Hypothalamus (tissue), 51 donors: ENCODE measurements around the gene NPNT.
A peak's percentile ranks its signal among the peaks of the same experiment; 100 is the strongest.
"Not testable (repeated sequence)": the region's sequence is repeated elsewhere in the genome, so short reads cannot be mapped to it uniquely, and the experiment has no call there.

ENCODE experiments used
- DNase-seq, 51 donors: peaks; one replicate each; lab custom pipeline; 2025; lab: John Stamatoyannopoulos, UW

The NPNT gene, protein sequence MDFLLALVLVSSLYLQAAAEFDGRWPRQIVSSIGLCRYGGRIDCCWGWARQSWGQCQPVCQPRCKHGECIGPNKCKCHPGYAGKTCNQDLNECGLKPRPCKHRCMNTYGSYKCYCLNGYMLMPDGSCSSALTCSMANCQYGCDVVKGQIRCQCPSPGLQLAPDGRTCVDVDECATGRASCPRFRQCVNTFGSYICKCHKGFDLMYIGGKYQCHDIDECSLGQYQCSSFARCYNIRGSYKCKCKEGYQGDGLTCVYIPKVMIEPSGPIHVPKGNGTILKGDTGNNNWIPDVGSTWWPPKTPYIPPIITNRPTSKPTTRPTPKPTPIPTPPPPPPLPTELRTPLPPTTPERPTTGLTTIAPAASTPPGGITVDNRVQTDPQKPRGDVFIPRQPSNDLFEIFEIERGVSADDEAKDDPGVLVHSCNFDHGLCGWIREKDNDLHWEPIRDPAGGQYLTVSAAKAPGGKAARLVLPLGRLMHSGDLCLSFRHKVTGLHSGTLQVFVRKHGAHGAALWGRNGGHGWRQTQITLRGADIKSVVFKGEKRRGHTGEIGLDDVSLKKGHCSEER

DNA sequence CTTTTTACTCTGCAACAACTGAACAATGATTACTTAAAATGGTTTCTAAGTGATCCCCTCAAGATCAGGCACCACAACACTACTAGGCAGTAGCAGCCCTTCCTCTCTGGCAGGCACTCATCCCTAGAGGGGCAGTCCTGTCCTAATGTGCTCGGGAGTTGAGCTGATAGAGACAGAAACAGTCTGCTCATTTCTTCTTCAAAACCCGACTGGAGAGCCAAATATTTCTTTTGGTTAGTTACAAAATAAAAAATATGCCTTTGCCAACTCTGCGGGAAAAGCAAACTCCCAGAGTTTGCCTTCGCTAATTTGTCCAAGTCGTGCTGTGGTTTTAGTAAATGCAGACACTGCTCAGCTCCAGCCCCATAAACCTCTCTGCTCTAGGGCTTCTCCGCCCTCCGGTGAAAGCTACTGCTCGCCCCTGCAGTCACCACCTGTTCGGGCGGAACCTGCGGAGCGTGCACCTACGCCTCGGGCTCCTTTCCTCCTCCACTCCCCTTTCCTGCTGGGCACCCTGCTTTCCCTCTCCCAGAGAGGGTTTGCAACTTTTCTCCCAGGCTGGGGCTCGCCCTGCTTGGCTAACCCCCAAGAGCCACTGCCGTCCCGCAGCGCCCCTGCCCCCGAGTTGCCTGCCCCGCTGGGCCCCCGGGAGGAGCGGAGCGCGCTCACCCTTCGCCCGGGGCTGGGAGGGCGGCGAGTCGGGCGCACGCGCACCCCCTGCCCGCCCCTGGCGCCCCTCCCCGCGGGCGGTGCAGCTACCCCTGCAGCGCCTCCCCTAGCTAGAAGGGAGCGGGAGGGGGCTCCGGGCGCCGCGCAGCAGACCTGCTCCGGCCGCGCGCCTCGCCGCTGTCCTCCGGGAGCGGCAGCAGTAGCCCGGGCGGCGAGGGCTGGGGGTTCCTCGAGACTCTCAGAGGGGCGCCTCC lies at the start of gene NPNT:
TSS of gene NPNT (plus strand) at position 812 of the 923 bp plus-strand sequence. CDS start 182 bp downstream, outside the sequence.
- peak in 12 of 51 donors; percentile 1 to 42 (median 8) for DNase-seq

DNA sequence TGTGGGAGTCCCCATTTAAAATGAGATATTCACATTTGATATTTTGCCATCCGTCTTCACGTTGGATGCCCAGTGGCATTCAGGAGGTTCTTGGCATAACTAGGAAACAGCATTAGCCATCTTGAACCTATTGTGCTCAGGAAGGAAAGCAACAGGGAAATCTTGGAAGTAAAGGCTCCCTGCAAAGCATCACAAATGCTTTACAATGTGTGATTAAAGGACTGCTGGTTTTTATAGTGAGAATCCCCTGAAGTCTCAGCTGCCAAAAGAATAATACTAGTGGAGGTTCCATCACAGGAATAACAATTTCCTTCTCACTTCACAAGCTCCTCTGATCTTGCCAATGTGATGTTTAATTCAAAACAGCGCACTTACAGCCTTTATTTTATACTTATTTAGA lies 49.7 kb upstream of the NPNT start:
- DNase-seq, result no peak

DNA sequence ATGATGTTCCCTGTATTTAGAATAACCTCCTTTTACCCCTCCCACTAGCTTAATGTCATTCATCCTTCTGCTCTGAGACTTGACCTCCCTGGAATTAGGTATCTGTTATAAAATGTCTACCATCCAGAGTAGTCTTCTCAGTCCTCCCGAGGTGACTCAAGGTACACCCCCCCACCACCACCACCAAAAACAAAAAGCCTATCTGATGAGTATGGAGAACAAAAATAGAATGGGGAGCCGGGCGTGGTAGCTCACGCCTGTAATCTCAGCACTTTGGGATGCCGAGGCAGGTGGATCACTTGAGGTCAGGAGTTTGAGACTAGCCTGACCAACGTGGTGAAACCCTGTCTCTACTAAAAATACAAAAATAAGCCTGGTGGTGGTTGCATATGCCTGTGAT lies 46.9 kb upstream of the NPNT start:
- not testable (repeated sequence) for DNase-seq

DNA sequence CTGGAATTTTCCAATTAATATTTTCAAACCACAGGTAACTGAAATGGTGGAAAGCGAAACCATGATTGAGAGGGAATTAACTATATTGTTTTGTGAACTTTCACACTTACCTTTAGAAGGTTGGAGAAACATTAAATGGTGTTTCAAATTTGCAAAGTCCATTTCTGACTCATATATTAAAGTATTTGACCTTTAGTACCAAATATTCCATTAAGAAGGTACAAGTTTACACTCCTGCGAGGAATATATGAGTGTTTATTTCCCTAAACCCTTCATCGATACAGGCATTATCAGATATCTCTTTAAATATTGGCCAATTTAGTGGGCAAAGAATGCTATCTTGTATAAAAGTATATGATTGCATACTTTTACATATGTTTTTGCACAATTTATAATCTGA lies 44.1 kb upstream of the NPNT start:
- DNase-seq, result no peak

DNA sequence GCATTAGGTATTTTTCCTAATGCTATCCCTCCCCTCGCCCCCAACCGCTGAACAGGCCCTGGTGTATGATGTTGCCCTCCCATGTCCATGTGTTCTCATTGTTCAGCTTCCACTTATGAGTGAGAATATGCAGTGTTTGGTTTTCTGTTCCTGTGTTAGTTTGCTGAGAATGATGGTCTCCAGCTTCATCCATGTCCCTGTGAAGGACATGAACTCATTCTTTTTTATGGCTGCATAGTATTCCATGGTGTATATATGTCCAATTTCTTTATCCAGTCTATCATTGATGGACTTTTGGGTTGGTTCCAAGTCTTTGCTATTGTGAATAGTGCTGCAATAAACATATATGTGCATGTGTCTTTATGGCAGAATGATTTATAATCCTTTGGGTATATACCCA lies 43.0 kb upstream of the NPNT start:
- not testable (repeated sequence) for DNase-seq

DNA sequence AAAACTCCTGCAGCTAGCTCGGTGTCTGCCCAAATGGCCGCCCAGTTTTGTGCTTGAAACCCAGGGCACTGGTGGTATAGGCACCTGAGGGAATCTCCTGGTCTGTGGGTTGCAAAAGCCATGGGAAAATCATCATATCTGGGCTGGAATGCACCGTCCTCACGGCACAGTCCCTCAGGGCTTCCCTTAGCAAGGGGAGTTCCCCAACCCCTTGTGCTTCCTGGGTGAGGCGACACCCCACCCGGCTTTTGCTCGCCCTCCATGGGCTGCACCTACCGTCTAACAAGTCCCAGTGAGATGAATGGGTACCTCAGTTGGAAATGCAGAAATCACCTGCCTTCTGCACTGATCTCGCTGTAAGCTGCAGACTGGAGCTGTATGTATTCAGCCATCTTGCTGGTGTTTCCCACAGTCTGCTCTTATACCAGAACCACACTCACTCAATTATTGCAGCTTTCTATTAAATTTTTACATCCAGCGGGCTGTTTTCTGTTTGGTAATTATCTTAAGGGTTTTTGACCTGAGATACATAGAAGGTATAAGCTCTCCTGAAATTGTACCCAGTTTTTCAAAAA lies 36.7 kb upstream of the NPNT start:
- DNase-seq, result no peak

DNA sequence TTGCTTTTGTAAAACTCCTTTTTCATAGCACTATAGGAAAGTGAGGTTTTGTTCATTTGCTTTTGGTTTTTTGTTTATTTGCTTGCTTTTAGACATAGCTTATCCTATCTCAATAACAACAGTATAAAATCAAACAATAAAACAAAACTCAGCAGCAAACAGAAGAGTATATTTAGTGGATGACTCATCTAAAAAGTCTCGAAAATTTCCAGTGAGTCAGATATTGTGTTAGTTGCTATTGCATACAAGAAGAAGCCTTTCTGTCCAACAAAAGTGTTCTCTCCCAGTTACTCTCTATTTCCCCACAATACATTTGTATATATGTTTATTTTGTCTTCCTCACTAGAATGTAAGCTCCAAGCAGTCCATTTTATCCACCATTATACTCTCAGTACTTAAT lies 36.0 kb upstream of the NPNT start:
- DNase-seq, result no peak

DNA sequence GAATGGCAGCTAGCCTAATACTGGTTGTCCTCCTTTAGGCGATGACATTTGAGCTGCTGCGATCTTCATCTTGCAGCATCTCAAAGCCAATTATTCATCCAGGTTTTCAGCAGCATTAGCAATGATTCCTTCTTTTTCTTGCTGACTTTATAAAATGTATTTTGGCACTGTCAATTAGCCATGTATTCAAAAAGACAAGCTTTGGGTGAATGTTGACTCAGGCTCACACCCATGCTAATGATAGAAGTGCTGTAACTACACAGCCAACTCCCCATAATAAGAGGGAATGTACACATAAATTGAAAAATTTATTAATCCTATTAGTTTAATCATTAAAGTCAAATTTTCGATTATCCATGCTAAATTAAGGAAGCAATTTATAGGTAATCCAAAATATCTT lies 24.3 kb upstream of the NPNT start:
- DNase-seq, result no peak

DNA sequence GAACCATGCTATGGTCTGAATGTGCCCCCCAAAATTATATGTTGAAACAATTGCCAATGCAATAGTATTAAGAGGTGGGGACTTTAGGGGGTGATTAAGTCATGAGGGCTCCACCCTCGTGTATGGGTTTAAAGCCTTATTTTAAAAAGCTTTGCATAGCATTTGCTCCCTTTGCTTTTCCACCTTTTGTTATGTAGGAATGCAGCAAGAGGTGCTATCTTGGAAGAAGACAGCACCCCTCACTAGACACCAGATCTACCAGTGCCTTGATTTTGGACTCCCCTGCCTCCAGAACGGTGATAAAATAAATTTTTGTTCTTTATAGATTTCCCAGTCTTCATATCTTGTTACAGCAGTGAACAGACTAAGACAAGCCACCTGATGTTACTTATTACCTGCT lies 23.3 kb upstream of the NPNT start:
- DNase-seq, result no peak

DNA sequence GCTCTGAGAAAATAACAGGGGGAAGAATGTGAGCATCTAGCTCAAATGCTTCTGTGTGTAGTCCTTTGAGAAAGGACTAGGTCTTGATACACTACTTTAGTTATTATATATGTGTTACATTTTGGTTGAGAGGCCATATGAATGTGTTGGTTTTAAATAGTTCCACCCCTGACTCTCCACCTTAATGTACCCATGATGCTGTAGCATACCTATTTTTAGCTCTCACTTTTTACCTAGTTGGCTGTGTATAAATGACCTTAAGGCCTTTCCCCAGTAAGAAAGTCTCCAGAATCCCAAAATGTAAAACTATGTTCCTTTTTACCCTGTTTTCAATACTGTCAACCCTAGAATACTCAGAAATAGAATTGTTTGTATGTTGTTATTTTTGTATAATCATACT lies 20.0 kb upstream of the NPNT start:
- DNase-seq, result no peak

DNA sequence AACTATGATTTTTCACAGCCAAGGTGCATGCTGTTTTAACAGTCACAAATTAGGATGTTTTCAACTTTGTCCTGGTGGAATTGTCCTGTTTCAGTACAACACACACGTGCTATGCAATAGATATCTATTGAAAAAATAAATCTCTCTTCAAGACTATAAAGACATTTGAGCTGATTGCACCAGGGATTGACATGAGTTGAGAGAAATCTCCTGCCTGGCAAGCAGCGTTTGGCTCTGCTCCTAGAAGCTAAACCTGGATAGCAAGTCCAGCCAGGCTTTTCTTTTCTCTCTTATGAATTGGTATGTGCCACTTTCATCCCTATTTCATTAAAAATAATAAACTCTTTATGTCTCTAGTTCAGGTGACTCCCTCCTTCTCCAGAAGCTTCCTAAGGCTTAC lies 16.6 kb upstream of the NPNT start:
- DNase-seq, result no peak

DNA sequence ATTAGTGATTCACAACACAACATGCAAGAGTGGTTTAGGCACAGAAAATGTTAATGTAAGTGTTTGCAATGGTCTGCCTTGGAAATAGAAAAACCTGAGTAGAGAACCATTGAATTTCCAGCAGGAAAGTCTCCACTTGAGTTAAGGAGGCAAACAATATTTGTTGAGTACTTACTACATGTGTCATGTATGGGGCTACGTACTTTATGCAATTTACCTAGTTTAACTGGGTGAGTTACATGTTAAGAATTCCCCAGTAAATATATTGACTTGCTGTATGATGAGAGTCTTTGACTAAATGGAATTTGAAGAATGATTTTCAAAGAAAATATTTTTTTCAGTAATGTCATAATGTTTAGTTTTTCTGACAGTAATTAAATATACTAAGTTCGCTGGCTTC lies 7.8 kb upstream of the NPNT start:
- no peak for DNase-seq

DNA sequence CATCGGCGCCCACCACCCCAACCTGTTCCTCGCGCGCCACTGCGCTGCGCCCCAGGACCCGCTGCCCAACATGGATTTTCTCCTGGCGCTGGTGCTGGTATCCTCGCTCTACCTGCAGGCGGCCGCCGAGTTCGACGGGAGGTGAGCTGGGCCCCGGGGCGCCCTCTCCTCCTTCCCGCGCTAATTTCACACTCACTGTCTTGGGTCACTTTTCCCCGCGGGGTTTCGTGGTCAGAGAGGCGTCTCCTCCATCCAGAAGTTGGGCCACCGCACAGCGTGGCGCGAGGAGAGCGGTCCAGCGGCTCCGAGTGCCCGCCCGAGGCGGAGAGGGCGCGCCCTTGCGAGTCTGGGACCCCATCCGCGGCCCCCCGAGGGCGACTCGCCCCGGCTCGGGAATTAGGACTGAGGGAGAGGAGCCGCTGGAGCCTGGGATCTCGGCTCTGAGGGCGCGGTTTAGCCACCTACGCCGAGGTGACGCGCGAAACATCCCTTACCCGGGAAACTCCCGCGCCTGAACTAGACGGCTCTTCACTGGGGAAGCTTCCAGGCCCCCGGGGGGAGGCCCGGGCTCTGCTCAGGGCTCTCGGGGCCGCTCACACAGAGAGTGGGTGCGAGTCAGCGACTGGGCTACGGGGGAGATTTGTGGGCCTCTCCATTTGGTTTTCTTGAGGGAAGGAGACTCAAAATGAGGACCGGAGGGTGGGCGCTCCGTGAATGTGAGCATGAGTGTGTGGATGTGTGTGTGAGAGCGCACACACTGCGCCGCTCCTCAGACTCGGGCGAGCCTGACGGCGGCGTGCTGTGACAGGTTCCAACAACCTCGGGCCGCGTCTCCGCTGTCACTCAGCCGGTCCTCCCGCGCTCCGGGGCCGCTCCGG lies 551 bp downstream of the NPNT start:
- peak in 7 of 51 donors; percentile 3 to 45 (median 12) for DNase-seq

DNA sequence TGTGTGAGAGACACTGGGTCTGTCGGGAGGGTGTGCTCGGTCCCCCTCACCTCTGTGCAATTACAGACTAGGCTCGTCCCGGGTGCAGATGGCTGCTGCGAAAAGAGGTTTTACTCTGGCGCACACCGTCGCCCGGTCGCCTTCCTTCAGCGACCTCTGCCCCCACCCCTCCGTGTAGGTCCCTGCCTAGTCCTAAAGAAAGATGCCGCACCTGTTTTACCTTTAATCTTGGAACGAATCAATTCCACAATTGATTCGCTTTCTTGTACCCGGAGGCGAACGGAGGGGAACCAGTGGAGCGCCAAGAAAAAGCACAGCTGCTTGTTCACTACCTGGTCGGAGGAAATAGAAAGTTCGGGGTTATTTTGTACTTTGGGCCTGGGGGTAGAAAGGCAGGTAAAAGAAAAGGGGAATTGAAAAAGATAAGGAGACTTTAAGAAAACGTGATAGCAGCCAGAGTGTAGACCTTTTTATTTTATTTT lies 1.2 kb downstream of the NPNT start:
- DNase-seq, result peak in 1 of 51 donors; percentile 50

DNA sequence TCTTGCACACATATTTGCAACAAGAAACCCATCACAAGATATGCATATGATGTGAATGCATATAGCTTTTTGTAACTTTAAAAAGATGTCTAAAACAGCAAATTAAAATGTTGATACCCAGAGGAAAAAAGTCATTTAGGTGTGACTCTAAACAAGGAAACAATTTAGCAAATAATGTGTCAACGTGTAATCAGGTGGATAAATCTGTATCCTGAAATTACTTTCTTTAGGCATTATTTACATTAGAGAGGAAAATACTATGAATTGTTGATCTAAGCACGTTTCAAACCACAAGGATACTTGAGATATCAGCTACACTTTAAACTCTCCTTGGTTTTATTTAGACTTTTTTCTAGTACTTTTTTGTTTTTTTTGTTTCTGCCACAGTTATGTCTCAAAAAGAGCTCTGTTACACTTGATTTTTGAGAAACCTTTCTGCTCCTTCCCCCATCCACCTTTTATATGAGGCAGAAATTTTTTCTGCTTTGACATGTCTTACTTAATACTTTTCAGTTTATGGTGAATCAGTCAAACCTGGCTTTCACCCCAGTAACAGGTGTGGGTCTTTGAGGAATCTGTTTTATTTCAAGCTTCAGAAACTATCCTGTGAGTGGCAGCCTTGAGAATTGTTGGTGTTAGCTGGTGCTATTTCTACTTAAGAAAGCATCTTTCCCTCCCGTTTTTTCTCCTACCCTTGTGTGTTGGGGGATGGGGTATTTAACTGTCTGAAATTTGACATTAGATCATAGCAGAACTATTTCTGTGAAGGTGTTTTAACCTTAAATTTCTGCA lies 1.9 kb downstream of the NPNT start:
- no peak for DNase-seq

DNA sequence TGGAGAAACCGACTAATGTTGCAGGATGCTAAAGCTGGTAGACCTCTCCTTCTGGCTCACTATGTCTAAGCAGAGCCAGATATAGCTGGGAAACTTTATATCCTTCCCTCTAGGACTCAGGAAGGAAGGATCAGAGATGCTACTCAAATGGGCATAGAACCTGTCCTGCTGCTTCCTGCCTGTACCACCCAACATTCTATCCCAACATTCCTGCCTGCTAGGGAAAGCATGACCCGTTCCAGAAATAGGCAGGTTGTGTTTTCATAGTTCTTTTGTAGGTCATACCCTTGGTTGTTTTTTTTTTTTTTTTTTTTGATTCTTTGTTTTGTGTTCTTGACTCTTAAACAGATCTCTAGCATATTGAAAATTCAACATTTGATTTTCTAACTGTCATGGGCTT lies 5.3 kb downstream of the NPNT start:
- no peak for DNase-seq

DNA sequence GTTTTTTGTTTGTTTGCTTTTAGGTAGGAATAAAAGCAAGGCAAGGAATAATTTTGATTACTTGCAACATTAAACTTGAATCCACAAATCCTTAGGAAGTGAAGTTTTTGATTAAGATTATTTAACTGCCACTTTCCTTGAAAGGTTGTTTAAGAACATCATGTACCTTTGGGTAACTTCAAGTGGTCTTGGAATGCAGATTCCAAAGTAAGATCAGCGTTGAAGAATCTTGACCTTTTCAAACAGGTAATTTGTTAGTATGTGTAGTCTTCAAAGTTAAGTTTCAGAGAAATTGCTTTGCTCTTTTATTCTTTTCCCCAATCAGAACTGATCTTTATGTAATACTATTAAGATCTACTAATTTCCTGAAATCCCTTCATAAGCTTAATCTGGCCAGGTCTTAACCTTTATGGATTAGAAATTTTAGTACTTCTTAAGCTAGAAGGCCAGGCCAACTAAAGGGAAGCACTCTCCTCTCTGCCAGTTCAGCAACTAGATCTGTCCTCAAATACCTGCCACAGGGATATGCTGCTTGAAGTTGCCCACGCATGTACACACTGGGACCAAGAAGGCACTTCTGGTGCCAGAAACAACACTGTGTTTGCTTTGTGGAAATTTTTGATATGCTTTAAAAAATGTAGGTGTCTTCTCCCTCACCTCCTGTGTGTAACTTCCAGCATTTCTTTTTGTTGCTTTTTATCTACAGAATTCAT lies 7.4 kb downstream of the NPNT start:
- DNase-seq, result no peak

DNA sequence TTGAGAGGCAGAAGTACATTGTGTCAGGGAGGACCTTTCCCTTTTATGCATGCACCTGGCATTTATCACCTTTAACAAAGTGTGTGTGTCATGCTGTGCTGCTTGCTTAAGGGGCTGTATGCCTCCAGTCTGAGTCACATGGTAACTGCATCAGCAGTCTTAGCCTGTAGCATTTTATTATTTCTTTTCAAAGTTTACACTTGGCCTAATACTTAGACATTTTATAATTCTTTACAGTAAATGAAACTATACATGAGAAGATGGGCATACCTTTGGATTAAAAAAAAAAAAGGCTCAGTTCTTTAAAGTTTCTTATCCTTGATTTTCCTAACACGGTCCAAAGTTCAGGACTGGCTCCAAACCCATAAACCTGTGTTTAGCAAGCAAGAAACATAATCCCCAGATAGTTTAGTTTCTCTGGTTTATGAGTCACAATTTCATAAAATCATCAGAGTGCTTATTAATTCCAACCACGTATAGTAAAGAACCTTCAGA lies 14.6 kb downstream of the NPNT start:
- DNase-seq, result no peak
